ENCODE measurements around the gene PDIA5.

The PDIA5 gene

GRCh38 chr3:123122525-123123315, 55.9 kb downstream of the PDIA5 start:
- DNase-seq: no peak

- DNase-seq: no peak
These were observed 57.1 kb downstream of the PDIA5 start for GRCh38 chr3:123123716-123124616.

GRCh38 chr3:123124971-123125370, 58.1 kb downstream of the PDIA5 start:
- DNase-seq: no peak

- DNase-seq: no peak
These were observed 59.2 kb downstream of the PDIA5 start for GRCh38 chr3:123126031-123126430.

GRCh38 chr3:123126653-123127052, 59.8 kb downstream of the PDIA5 start:
- no peak for DNase-seq

- DNase-seq: no peak
These were observed 62.3 kb downstream of the PDIA5 start for GRCh38 chr3:123129092-123129491.

GRCh38 chr3:123129532-123129931, 62.7 kb downstream of the PDIA5 start:
- DNase-seq: no peak

GRCh38 chr3:123130079-123130750, 63.4 kb downstream of the PDIA5 start:
- DNase-seq: no peak

GRCh38 chr3:123134671-123135070, 67.8 kb downstream of the PDIA5 start:
- DNase-seq: no peak

GRCh38 chr3:123137001-123137400, 70.2 kb downstream of the PDIA5 start:
- no peak for DNase-seq

- DNase-seq: no peak
These were observed 72.1 kb downstream of the PDIA5 start for GRCh38 chr3:123138839-123139444.

- DNase-seq: no peak
These were observed 72.7 kb downstream of the PDIA5 start for GRCh38 chr3:123139522-123139921.

- DNase-seq: no peak
These were observed 73.7 kb downstream of the PDIA5 start for GRCh38 chr3:123140550-123140949.

GRCh38 chr3:123141276-123141675, 74.5 kb downstream of the PDIA5 start:
- DNase-seq: no peak

- DNase-seq: no peak
These were observed 77.0 kb downstream of the PDIA5 start for GRCh38 chr3:123143669-123144411.

- no peak for DNase-seq
These were observed 81.1 kb downstream of the PDIA5 start for GRCh38 chr3:123147754-123148535.

- no peak for DNase-seq
These were observed 81.9 kb downstream of the PDIA5 start for GRCh38 chr3:123148772-123149171.

GRCh38 chr3:123149525-123149924, 82.7 kb downstream of the PDIA5 start:
- DNase-seq: no peak

GRCh38 chr3:123150449-123151215, 83.8 kb downstream of the PDIA5 start:
- DNase-seq: no peak

GRCh38 chr3:123151251-123151705, 84.5 kb downstream of the PDIA5 start:
- DNase-seq: no peak

Measured in activated CD4-positive, alpha-beta T cell treated with anti-CD3 and anti-CD28 coated beads for 48 hours (primary cell).